Superior temporal gyrus (tissue), 1 donor: ENCODE measurements around the gene C4B.
"Not testable (repeated sequence)": the region's sequence is repeated elsewhere in the genome, so short reads cannot be mapped to it uniquely, and the experiment has no call there.

Experiments
- DNase-seq: peaks from one replicate; pipeline ENCODE4 v3.0.0-alpha.2; 2016; ENCODE audit errors: extremely low spot score

C4B gene

GRCh38 chr6:32050562-32050961 is 36.0 kb downstream of the C4B start:
- DNase-seq, result no peak

DNA sequence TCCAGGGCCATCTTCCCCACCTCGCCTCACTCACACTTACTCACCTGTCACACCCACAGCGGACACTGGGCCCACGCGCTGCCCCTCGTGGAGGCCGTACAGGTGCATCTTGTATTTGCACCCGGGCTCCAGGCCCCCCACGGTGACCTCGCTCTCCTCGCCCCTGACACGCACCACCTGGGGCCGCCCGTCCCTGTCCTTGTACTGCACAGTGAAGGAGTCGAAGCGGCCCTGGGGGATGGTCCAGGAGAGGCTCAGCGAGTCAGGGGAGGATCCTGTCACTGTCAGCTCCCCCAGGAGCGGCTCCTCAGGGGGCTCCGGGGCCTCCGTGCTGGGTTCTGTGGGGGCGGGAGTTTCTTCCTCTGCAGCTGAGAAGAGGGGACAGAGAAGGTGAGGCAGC is 38.0 kb downstream of the C4B start:
- not testable (repeated sequence) for DNase-seq

DNA sequence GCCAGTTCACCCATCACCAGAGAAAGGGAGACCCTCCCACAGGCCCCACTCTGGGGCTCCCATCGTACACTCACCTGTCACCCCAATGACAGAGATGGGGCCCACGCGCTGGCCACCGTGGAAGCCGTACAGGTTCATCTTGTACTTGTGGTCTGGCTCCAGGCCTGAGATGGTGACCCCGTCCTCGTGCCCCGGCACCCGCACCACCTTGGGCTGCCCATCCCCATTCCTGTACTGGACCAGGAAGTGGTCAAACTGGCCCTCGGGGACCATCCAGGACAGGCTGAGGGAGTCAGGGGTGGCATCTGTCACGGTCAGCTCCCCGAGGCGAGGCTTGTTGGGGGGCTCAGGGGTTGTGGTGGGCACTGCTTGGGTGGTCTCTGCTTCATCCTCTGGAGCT is 38.7 kb downstream of the C4B start:
- not testable (repeated sequence) for DNase-seq

GRCh38 chr6:32055756-32056155 is 41.2 kb downstream of the C4B start:
- DNase-seq, result not testable (repeated sequence)

DNA sequence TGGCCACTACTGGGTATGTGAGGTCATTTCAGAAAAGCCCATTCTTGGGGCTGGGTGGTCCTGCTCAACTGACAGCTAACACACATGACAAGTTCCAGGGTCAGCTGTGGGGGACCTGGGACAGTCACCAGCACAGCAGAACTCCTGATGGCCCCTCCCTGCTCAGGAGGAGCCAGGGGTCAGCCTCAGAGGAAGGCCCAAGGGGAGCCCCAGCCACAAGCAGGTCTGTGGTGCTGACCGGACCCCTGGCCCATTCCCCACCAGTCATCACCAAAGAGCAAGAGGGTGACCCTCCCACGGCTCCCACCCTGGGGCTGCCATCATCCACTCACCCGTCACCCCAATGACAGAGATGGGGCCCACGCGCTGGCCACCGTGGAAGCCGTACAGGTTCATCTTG is 41.7 kb downstream of the C4B start:
- no peak for DNase-seq

- DNase-seq, result no peak
These were observed 43.4 kb downstream of the C4B start for GRCh38 chr6:32057966-32058365.

- no peak for DNase-seq
These were observed 43.9 kb downstream of the C4B start for GRCh38 chr6:32058511-32058963.

DNA sequence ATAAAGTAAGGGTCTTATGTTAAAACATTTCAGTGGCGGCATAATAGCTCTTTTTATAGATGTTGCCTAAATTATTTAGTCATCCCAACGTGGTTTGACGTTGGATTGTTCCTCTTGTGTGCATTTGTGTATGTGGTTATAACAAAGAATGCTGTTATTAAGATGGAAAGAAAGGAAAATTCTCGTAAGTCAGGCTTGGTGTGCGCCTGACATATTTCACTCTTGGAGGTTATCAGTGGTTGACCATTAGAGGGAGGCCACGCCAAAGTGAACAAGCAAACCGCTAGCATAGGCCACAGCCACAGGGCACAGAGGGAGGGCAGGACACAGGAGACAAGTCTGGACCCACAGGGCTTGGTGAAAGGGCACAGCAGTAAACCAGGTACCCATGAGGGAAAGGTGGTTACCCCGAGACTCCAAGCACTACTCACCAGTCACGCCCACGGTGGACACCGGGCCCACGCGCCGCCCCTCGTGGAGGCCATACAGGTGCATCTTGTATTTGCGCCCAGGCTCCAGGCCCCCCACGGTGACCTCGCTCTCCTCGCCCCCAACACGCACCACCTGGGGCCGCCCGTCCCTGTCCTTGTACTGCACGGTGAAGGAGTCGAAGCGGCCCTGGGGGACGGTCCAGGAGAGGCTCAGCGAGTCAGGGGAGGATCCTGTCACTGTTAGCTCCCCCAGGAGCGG is 46.5 kb downstream of the C4B start:
- no peak for DNase-seq

DNA sequence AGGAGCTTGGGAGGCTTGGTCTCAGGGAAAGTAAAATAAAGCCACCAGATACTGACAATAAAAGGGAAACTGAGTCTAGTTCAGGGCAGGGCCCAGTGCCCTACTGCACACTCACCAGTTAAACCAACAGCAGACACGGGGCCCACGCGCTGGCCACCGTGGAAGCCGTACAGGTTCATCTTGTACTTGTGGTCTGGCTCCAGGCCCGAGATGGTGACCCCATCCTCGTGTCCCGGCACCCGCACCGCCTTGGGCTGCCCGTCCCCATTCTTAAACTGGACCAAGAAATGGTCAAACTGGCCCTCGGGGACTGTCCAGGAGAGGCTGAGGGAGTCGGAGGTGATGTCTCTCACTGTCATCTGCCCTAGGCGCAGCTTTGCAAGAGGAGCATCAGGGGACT is 50.1 kb downstream of the C4B start:
- no peak for DNase-seq

- DNase-seq, result not testable (repeated sequence)
These were observed 52.9 kb downstream of the C4B start for GRCh38 chr6:32067521-32067920.

DNA sequence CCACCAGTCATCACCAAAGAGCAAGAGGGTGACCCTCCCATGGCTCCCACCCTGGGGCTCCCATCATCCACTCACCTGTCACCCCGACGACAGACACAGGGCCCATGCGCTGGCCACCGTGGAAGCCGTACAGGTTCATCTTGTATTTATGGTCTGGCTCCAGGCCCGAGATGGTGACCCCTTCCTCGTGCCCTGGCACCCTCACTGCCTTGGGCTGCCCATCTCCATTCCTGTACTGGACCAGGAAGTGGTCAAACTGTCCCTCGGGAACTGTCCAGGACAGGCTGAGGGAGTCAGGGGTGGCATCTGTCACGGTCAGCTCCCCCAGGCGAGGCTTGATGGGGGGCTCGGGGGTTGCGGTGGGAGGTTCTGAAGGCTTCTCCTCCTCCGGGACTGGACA is 53.7 kb downstream of the C4B start:
- not testable (repeated sequence) for DNase-seq

DNA sequence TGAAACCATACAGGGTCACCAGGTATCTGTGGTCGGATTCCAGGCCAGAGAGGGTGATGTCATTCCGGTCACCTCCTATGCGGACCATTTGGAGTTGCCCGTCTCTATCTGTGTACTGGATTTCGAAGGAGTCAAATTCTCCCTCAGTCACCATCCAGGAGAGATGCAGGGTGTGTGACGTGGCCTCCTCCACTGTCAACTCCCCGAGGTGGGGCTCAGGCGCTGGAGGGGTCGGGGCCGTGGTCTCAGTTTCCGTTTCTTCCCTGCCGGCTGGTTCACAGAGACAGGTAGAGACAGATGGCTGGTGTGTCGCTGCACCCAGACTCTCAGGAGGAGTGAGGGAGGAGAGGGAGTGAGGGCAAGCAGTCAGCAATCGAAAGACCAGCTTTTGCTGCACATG is 54.3 kb downstream of the C4B start:
- no peak for DNase-seq

DNA sequence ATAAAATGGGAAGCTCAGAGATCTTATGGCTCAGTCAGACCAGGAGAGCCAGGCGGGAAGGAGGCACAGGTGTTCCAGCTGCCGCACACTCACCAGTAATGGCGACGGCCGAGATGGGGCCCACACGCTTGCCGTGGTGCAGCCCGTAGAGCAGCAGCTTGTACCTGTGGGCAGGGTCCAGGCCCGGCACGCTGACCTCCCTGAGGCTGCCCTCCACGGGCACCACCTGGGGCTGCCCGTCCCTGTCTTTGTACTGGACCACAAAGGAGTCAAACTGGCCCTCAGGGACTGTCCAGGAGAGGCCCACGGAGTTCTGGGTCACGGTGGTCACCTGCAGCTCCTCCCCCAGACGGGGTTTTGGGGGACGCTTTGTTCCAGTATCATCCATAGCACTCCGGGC is 54.9 kb downstream of the C4B start:
- DNase-seq, result no peak

DNA sequence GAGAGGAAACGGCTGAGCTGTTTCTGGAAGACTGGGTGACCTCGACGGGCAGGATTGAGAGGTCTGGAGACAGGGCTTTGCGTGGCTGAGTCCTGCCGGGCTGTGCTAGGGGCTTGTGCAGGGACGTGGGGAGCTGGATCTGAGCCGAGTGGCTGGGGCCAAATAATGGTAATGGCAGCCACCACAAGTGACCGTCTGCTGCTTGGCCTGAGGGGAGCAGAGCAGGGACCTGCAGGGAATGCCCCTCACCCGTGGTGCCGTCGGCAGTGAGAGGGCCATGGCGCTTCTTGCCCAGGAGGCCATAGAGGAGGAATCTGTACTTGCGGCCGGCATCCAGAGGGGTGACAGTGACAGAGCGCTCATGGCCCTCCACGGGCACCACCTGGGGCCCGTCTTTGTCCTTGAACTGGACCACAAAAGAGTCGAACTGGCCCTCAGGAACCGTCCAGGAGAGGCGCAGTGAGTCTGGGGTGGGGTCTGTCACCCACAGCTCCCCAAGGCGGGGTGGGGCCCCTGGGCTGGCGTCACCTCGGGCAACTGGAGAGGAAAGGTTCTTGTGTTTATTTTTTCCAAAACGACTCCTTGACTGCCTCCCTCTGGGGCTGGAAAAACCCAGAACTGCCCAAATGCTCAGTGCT is 55.4 kb downstream of the C4B start:
- DNase-seq, result no peak

DNA sequence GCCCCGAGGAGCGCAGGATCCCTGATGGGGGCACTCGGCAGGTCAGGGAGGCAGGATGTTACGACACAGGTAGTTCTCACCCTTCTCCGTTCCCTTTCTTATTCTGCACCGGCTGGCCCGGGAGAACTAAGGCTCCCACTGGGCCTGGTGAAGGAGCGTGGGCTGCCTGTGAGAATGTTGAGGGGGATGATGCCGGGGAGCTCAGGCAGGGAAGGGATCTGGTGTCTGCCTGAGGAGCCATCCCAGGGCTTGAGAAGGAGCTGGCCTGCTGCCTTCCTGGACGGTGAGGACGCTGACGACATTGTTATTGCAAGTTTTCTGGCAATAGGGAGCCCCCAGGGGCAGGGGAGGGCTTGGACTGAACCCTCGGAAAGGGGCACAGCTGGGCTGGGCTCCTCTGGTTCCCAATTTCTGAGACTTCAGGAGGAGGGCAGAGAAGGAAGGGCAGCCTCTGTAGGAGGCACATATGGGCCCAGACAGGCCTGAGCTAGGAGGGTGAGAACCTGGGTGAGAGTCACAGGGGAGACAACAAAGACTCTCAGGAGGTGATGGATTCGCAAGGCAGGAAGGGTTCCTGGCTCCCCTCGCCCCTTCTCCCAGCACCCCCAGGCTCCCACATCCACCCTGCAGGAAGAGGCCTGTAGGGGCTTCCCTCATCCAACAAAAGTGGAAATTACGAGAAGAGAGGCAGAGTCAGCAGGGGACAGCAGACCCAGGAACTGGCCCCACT is 56.4 kb downstream of the C4B start:
- DNase-seq, result no peak

DNA sequence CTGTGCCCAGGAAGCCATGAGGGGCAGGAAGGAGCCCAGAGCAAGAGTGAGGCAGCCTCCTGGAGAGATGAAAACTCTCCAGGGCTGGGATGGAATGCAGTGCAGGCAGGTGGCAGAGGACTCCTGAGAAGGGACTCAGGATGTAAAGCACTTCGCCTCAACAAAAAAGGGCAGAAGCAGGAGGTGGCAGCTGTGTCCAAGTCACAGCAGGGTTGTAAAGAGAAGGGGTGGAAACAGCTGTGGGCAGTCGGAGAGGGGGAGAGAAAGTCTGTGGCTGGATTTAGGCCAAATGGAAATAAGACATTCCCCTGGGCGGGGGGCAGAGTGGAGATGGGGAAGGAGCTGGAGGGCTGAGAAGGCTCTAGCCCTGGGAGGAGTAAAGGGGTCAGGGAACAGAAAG is 58.5 kb downstream of the C4B start:
- DNase-seq, result no peak

DNA sequence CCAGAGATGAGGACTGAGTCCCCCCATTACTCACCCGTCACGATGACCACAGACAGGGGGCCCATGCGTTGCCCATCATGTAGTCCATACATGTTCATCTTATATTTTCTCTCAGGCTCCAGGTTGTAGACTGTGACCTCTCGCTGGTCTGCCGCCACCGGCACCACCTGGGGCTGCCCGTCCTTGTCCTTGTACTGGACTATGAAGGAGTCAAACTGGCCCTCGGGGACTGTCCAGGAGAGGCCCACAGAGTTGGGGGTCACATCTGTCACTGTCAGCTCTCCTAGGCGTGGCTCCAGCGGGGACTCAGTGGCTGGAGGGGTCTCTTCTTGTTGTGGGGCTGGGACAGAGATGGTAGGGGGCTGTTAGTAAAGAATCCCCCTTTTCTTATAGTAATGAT is 59.0 kb downstream of the C4B start:
- DNase-seq, result no peak

GRCh38 chr6:32074996-32075532 is 60.5 kb downstream of the C4B start:
- no peak for DNase-seq

DNA sequence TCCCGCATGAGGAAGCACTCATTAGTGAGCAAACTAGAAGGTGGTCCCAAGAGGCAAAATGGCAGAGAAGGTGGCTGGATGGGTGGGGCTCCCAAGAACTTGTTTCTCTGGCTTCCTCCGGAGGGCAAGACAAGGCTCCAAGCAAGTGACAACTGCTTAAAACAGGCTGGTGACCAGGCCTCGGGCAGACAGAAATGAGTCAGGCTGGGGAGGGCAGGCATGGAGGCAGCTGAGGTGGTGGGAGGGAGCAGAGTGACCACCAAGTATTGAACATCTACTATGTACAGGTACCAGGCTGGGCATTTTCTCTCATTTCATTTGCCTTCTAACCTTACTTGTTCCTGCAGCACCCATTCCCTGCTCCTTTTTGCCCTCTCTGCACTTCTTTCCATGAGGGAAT is 61.2 kb downstream of the C4B start:
- no peak for DNase-seq

- no peak for DNase-seq
These were observed 61.8 kb downstream of the C4B start for GRCh38 chr6:32076321-32076809.

GRCh38 chr6:32079566-32080290 is 65.1 kb downstream of the C4B start:
- no peak for DNase-seq
